ENCODE data around the gene HTR3B. TPM values are rescaled to one million over a fixed set of nuclear protein-coding genes. Genes with fewer than 3 reads are reported as not detected.

The HTR3B gene
- total and polyA plus RNA-seq, 2 of the 4 experiments (the other 2 are of a cell fraction), result not detected

- TF ChIP-seq MAZ (IDR thresholded peaks at IDR 0.05; ENCODE audit: borderline replicate concordance, low read depth, low read length) (no peak), USF2 (IDR thresholded peaks at IDR 0.05; ENCODE audit: low read depth, low read length) (no peak), NFE2L2 (IDR thresholded peaks at IDR 0.05; ENCODE audit: low read depth, low read length) (no peak), CTCF (conservative IDR thresholded peaks at IDR 0.05; ENCODE audit: low read depth, low read length) (no peak), CEBPB (IDR thresholded peaks at IDR 0.05; ENCODE audit: low read depth, low read length) (no peak), BHLHE40 (IDR thresholded peaks at IDR 0.05; ENCODE audit: low read depth, low read length) (no peak), ELK1 (IDR thresholded peaks at IDR 0.05; ENCODE audit: borderline replicate concordance, low read depth, low read length) (no peak), MAFK (IDR thresholded peaks at IDR 0.05; ENCODE audit: low read depth, low read length) (no peak), CHD1 (IDR thresholded peaks at IDR 0.05; ENCODE audit: low read depth, low read length) (no peak), SMC3 (IDR thresholded peaks at IDR 0.05; ENCODE audit: low read depth, low read length) (no peak), RFX5 (IDR thresholded peaks at IDR 0.05; ENCODE audit: low read depth, low read length) (no peak), RAD21 (IDR thresholded peaks at IDR 0.05; ENCODE audit: low read length) (no peak), RCOR1 (IDR thresholded peaks at IDR 0.05; ENCODE audit: insufficient replicate concordance, low read length) (no peak), POLR2A (IDR thresholded peaks at IDR 0.05; ENCODE audit: low read depth, low read length) (no peak), MXI1 (IDR thresholded peaks at IDR 0.05; ENCODE audit: borderline replicate concordance, low read depth, low read length) (no peak), FOS (IDR thresholded peaks at IDR 0.05; ENCODE audit: low read depth, low read length) (no peak)
- Histone ChIP-seq H4K5ac (ENCODE audit: low read depth, low read length) (no peak overlapping the region), H3K27me3 (ENCODE audit: control insufficient read depth, insufficient read depth, low read length) (peaks cover 12% of the 10 kb centered on the region), H3K4me1 (ENCODE audit: control insufficient read depth, insufficient read depth, low read length) (no peaks in the 10 kb centered on the region), H2BK15ac (ENCODE audit: low read depth, low read length) (no peak overlapping the region), H2AFZ (replicated peaks; ENCODE audit: low read length, poor library complexity) (no peak overlapping the region), H3K4ac (ENCODE audit: low read depth, low read length) (no peak overlapping the region), H2AK5ac (ENCODE audit: low read depth, low read length) (no peak overlapping the region), H2BK20ac (ENCODE audit: low read depth, low read length) (no peak overlapping the region), H4K91ac (ENCODE audit: insufficient read depth, low read depth, low read length) (no peak overlapping the region), H2AK9ac (replicated peaks; ENCODE audit: low read depth, low read length, poor library complexity) (no peak overlapping the region), H3K18ac (ENCODE audit: low read depth, low read length) (no peak overlapping the region), H3K23ac (ENCODE audit: low read depth, low read length) (no peak overlapping the region; the same call in 1 of the 2 replicates), H3K27ac (ENCODE audit: insufficient read depth, low read length) (no peak overlapping the region), H3K4me3 (ENCODE audit: insufficient read depth, low read depth, low read length) (no peak overlapping the region), H2BK5ac (ENCODE audit: low read depth, low read length, poor library complexity, severe bottlenecking) (no peak overlapping the region), H4K20me1 (ENCODE audit: insufficient read depth, low read length) (no peaks in the 10 kb centered on the region), H3K4me2 (ENCODE audit: low read depth, low read length) (no peak overlapping the region), H4K8ac (ENCODE audit: low read depth in 2 of 2, low read length in 2 of 2) (no peak overlapping the region), H3K79me1 (ENCODE audit: low read depth in 1 of 2, low read length in 2 of 2) (no peaks in the 10 kb centered on the region), H3K9ac (ENCODE audit: low read depth, low read length) (no peak overlapping the region), H3K9me3 (ENCODE audit: control insufficient read depth, insufficient read depth, low read length) (no peaks in the 10 kb centered on the region), H3K56ac (ENCODE audit: extremely low read depth, insufficient read depth, low read length) (no peak overlapping the region), H3K36me3 (ENCODE audit: control insufficient read depth, insufficient read depth, low read length) (no peaks in the 10 kb centered on the region), H2BK120ac (ENCODE audit: low read depth, low read length) (no peak overlapping the region), H3K9me1 (ENCODE audit: insufficient read depth, low read length) (no peaks in the 10 kb centered on the region), H3K14ac (replicated peaks; ENCODE audit: low read depth, low read length) (no peak overlapping the region)
- intact Hi-C loops (cut with micrococcal nuclease), result no loop called here
- in situ Hi-C loops (cut with MboI; ENCODE audit: low sequenced_read_pairs), result no loop called here
- dilution Hi-C loops (cut with HindIII; ENCODE audit: low sequenced_read_pairs, unreplicated experiment), result no loop called here
- no TSS peak for BruUV-seq (replicated peaks)
- ATAC-seq (ENCODE audit: low read depth), result no peak
- no peak for DNase-seq
- POLR2A ChIA-PET (ENCODE audit: unreplicated experiment), result no interaction called here
- no CpG with 5 or more reads among the region's 2 CpGs for WGBS, 2 experiments (ENCODE audit: extremely low coverage in 2 of 2, insufficient read length in 1 of 2)
- CTCF ChIA-PET, result interaction anchor here (1.0 to 1.1 kb wide), 2 partner anchors 12 to 360 kb away, joined by 3 to 4 read pairs; no protein-coding TSS in a partner anchor
Observed at GRCh38 chr11:113901141-113901540, 3.5 kb upstream of the HTR3B start.
